GM12891 (cell line): ENCODE data around the gene FCSK.

Experiments
- PAX5 ChIP-seq: IDR thresholded peaks from 2 replicates; pipeline ENCODE4 v1.6.1; 2011; ENCODE audit warnings: low read length, moderate library complexity, mild to moderate bottlenecking; ENCODE audit not compliant: insufficient read depth, severe bottlenecking
- POLR2A ChIP-seq: IDR thresholded peaks from 2 replicates; pipeline ENCODE4 v1.6.1; 2011; ENCODE audit warnings: low read depth, low read length, control low read depth
- POLR2AphosphoS5 ChIP-seq: IDR thresholded peaks from 2 replicates; pipeline ENCODE4 v1.6.1; 2011; ENCODE audit warnings: low read depth, low read length, control low read depth
- SPI1 ChIP-seq: IDR thresholded peaks from 2 replicates; pipeline ENCODE4 v1.6.1; 2011; ENCODE audit warnings: low read depth, low read length, control low read depth
- TAF1 ChIP-seq: IDR thresholded peaks from 2 replicates; pipeline ENCODE4 v1.6.1; 2011; ENCODE audit warnings: low read depth, low read length, control low read depth

DNA sequence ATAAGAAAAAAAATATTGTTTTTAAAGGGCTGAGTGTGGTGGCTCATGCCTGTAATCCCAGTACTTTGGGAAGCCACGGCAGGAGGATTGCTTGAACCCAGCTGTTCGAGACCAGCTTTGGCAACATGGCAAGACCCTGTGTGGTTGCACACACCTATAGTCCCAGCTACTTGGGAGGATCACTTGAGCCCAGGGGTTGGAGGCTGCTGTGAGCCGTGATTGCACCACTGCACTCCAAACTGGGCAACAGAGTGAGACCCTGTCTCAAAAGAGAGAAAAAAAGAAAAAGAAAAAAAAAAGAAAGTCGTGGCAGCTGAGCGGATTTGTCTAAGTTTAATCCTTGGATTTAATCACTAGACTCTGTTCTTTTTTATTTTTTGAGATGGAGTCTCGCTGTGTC lies 6.3 kb upstream of the FCSK start:
- no peak for TF ChIP-seq POLR2A
- TF ChIP-seq POLR2AphosphoS5: no peak
- TF ChIP-seq TAF1: no peak
- no peak for TF ChIP-seq PAX5
- no peak for TF ChIP-seq SPI1
